NOMO-1 (cell line): Measurements from ENCODE around the gene LCMT1.
A peak's percentile ranks its signal among the peaks of the same experiment; 100 is the strongest.
"Not testable (repeated sequence)": the region's sequence is repeated elsewhere in the genome, so short reads cannot be mapped to it uniquely, and the experiment has no call there.

Experiments used
- DNase-seq, 2 experiments: peaks; one replicate each; lab custom pipeline; 2025; ENCODE audit not compliant: unreplicated experiment in 2 of 2; lab: John Stamatoyannopoulos, UW

Gene LCMT1

DNA sequence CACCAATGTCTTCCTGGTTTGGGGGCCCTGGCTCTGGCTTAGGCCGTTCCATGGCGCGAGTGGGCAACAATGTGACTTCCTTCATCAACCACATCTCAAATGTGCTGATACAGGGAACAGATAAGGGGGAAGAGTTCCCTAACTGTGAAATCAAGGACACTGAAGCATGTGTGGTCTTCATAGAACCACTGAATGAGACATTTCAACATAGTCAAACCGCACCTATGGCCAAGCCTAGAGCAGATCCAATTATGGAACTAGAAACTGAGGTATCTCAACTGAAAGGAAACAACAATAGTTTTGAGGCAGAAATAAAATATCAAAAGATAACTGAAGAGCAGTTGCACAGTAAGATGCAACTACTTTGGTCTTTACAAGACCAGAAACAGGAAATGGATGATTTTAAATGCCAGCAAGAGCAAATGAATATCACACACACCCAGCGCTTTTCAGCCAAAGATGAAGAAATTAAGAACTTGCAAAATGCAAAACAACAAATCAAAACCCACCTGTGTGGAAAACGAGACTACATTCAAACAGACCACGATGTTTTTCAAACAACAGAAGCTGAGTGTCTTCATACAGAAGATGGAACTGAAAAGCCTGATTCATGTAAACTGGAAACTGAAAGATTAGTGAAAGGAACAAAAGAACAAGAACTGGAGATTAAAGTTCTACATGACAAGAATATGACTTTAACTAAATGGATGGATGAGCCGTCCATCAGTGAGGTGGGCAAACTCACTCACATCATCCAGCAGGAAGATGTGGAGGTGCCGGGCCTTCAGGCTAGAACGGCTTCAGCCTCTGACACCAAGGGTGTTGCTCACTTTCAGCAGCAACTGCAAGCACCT is 18.1 kb upstream of the LCMT1 start:
- DNase-seq = peak; percentile 84 to 94

DNA sequence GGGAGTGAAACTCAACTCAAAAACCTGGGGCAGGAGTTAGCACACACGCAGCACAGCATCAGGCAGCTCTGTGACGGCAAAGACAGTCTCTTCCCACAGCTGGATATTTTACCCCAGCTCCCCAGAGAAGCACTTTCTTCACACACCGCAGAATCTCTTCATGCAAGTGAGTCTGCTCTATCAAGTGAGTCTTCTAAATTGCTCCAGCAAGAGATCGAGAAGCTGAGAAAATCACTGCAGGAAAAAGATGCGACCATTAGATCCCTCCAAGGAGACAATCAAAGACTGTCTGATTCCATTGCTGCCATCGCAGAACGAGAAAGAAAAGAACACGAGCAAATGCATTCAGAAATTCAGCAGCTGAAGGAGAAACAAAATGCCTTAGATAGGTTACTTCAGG is 16.9 kb upstream of the LCMT1 start:
- no peak for DNase-seq

DNA sequence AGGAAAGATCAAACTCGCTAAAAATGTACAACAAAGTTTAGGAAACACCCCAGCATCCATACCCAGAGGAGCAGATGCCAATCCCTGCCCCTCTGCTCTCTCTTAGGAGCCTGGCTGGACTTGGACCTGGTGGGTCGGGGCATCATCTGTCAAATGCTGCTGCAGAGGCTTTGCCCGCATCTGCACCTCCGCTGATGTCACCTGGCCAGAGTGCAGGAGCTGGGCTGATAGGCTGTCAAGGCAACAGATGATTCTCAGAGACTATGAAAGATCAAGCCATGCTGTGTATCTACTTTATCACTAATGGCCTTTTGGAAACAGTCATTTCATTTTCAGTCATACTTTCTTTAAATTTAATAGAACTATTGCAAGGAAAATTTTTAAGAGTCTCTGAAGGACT is 15.9 kb upstream of the LCMT1 start:
- no peak for DNase-seq

DNA sequence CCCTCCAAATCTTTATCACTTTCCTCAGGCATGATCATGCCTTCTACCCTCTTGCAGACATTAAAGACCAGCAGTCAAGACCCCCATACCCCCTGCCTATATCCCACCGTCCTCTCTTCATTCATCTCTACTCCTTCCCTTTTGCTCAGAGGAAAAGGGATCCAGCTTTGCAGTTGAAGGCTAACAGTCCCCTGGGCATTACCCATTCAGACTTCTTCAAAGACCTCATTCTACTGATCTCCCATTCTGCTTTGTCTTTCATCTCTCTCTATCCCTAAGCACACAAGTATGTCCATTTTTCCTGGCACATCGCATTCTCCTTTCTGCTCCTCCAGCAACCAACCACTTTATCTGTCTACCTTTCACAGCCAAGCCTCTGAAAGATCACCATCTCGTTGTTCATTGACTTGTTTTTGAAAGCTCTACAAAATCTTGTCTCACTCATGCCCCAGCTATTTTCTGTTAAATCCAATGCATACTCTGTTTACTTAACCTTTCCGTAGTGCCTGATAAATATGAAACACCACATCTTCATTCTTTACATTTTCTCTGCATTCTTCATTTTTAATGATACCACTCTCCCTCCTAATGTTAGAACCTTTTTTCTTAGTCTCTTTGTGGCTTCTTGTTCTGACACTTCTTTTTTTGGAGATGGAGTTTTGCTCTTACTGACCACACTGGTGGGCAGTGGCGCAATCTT is 14.1 kb upstream of the LCMT1 start:
- no peak for DNase-seq

DNA sequence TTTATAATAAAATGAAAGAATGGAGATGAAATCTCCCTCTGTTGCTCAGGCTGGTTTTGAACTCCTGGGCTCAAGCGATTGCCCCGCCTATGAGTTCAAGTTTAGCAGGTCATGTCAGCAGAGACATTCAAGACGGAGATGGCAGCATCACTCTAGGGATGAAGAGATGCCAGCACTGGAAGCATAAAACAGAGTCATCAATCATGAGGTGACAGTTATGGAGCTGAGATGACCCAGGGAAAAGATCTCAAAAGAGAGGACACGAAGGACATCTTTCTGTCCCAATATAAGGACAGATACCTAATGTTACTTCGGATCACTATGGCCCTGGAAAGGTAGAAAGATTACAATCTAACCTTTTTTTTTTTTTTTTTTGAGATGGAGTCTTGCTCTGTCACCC is 11.0 kb upstream of the LCMT1 start:
- DNase-seq = no peak

DNA sequence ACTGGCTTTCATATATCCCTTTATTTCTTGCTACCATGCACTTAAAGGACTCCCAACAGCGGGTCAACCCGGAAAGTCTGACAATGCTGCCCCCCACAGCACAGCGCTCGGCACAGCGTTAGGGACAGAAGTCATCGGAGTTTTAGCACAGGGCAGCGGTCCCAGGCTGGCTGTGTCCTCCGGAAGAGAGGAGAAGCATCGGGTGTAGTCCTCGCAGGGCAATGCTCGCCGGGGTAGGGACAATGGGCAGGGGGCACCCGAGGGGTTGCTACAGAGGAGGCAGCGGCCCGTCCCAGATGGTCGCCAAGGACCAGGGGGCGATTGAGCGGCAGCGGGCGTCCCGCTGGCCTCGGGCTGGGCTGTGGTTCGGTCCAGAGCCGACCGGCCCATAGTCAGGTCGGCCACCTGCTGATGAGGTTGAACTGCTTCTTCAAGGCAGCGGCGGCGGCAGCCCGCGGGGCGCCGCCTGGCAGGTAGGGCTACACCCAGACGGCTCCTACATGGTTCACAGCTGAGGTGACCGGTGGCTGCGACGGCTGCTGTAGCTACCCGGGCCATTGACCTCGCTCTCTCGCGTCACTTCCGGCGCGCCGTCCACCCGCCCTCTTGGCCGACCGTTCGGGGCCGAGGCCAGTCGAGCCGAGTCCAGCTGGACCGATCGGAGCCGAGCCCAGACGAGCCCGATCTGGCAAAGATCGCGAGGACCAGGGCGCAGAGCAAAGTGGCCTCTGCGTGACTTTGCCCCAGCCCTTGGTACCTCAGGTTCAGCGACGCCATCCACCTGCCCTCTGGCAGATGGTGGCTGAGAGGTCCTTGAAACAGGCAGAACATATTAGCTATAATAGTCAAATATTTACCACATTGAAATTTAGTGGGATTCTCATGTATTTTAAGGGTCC is 4.7 kb upstream of the LCMT1 start:
- peak; percentile 67 to 74 for DNase-seq

DNA sequence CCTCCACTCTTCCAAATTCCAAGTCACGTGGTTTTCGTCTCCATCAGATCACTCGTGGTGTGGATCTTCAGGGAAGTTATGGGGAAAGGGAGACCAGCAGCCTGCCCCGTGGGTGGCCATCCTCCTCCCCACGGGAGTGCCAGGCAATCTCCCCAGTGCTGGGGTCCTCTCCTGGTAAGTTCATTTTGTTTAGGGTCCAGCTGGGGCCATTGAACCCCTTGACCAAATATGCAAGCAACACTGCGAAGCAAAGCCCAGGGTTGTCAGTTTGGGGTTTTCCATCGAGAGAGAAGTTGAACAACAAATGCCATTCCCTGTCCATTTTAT is 4.1 kb upstream of the LCMT1 start:
- DNase-seq = no peak

DNA sequence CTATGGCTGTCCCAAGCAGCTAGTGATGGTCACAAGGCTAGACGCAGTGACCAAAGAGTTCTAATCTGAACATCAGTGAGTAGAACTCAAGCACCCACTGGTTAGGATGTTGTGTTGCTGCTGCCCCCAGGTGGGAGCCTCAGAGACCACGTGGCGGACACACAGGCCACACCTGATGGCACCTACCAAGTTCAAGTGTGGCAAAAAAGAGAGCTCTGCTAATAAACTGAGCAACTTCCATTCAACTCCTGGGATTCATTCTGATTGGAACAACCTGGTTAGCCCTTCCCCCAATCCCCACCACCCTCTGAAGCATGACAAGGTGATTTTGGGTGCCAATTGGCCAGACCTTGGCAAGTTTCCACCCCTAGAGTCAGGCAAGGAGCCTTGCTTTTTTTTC is 3.5 kb upstream of the LCMT1 start:
- DNase-seq = no peak

DNA sequence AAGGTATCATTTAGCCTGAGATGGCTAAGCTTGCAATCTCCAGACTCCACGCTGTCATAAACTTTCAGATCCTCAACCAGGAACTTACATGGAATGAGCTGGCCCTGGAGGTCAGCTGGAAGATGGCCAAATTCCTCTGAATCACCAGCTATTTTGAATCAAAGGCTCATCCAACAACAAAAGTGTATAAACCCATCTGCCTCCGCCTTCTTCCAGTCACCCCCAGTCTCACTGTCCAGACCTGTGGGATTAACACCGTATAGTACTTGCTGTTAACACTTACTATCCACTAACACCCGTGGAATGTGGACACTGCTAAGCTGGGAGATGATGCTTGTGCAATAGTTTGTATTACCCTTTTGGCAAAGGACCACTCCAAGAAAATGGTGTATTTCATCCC is 1.9 kb upstream of the LCMT1 start:
- no peak for DNase-seq

DNA sequence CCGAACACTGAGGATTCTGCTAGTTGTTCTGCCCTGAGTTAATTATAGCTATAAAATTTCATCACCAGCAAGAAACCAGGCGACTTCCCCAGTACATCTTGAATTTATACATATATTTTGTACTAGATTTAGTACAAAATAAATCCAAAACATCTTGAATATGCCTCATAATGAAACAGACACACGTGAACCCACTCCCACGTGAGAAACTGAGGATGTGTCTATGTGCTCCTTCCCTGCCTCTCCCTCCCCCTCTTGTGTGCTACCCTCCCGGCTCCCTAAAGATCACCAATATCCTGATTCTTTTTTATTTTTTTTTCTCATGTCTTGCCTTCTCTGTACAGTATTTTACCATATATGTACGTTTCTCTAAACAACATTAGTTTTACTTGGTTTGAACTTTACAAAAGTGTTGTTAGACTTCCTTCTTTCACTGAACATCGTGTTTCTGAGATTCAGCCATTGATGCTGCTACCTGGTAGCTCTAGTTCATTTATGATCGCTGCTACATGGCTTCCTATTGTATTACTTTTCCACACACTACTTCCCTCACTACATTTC is 1.1 kb upstream of the LCMT1 start:
- DNase-seq = peak in 1 of 2 experiments; percentile 57

DNA sequence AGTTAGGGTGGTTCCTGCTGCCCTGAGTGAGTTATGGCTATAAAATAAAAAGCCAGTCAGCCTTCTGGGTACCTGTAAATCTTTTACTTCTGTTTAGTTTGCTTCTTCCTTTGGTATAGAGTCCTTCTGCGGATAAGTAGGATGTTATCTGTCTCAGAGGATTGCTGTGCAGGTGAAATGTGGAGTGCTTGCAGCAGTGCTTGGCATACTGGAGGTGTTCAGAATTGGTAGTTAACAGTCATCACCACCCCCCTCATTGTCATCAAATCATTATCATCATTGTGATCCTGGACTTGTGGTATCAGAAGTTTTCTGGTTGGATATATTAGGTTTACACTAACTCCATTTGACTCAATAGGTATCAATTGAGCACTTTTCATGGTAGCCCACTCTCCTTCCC is 2.6 kb downstream of the LCMT1 start:
- no peak for DNase-seq

DNA sequence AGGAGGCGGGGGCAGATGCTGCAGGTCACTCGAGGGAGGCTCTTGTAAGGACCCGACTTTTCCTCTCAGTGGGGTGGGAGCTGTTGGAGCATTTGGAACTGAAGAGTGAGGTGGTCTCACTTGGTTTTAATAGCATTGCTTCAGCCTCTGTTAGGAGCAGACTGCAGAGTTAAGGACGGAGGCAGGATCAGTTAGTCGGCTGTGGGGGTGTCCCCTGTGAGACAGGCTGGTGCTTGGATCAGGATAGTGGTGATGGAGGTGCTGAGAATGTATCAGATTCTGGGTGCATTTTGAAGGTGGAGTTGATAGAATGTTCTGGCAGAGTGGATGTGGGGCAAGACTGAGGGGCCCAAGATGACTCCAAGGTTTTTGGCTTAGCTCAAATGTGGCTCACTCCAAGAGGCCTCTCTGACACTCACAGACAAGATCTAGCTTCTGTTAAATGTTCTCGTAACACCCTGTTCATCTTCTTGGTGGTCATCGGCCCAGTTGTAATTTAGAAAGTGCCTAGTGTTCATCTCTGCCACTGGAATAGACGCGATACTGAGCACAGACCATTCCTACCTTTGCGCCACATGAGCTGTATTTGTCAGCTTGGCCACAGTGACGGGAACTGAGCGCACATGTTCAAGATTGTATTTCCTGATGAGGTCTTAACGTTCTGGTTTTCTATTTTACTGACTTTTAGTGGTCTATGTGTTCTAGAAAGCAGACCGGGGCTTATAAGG is 7.5 kb downstream of the LCMT1 start:
- no peak for DNase-seq

DNA sequence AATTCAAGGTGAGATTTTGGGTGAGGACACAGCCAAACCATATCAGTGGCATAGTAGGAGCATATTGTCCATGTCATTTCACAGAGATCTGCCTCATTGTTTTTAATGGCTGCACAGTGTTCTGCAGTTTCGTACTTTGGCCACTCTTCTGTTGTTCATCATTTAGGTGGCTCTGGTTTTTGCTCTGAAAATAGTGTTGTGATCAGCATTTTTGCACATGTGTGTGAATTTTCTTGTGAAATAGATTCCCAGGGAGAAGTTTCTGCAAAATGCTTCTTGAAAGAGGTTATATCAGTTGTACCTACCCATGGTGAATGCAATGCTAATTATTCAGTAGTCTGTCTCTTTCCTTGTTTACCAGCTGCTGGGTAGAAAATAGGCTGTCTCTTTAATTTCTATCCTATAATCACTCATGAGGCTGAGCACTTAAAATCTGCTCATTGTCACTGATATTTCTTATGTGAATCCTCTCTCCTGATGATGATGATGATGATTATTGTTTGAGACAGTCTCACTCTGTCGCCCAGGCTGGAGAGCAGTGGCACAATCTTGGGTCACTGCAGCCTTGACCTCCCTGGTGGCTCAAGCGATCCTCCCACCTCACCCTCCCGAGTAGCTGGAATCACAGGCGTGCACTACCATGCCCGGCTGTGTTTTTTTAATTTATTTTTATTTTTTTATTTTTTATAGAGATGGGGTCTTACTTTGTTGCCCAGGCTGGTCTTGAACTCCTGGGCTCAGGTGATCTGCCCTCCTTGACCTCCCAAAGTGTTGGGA is 10.5 kb downstream of the LCMT1 start:
- no peak for DNase-seq

DNA sequence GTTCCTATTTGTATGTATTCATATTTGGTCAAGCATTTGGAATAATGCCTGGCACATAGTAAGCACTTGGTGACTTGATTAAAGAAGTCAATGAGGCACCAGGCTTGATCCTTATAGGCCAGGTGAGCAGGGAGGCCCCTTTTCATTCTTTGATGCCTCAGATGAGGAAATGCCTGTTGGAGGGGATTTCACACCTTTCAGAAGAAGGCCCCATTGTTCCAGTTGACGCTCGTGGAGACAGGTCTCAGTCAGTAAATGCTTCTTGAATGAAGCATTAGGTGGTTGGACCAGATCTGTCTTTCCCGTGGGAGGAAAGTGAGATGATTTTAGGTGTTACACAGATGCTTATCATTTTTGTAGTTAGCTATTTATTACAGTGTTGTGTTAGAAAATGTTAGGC is 13.0 kb downstream of the LCMT1 start:
- DNase-seq = no peak

DNA sequence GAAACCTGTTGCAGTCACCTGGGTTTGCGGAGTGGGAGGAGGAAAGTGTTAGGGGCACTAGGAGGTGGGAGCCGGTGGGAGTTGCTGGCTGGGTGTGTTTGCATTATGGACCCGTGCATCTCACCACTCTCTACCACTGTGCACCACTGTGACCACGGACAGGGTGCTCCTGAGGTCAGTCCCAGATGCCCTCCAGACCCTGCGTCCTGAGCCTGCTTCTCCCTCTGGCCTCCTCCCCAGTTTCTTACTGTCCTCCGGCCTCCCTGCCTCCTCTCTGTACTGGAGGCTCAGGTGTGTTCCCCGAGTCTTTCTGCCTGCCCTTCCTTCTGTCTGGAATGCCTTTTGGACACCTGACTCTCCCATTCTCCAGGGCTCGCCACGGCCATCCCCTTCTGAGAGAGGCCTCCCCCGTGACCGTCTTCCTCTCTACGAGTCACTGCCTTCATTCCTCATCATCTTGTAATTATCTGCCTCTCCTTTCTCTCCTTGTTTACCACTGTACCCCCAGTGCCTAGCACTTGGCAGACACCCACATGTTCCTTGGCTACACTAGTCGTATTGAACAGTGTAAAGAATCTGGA is 14.6 kb downstream of the LCMT1 start:
- not testable (repeated sequence) for DNase-seq

DNA sequence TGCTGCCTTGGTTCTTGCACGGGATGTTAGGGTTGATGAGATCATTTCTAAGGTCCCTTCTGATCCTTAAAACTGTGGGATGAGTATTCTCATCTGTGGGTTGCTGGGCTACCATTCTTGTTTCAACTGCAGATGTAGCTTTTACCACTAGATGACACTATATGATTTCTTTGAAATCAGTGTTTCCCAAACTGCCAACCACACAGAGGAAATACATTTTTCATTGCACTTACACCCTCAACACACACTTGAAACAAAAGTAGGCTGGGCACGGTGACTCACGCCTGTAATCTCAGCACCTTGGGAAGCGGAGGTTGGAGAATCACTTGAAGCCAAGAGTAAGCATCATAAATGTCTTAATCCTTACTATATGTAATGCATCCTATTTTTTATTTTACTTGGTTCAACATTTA is 15.3 kb downstream of the LCMT1 start:
- peak; percentile 14 to 51 for DNase-seq

DNA sequence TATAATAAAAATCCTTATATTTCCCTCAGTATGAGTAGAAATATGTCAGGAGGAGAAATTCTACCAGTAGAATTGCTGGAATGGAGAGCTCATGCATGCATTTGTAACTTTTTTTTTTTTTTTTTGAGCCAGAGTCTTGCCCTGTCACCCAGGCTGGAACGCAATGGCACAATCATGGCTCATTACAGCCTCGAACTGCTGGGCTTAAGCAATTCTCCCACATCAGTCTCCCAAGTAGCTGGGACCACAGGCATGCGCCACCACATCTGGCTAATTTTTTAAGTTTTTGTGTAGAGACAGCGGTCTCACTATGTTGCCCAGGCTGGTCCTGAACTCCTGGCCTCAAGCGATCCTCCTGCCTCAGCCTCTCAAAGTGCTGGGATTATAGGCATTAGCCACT is 21.2 kb downstream of the LCMT1 start:
- not testable (repeated sequence) for DNase-seq

DNA sequence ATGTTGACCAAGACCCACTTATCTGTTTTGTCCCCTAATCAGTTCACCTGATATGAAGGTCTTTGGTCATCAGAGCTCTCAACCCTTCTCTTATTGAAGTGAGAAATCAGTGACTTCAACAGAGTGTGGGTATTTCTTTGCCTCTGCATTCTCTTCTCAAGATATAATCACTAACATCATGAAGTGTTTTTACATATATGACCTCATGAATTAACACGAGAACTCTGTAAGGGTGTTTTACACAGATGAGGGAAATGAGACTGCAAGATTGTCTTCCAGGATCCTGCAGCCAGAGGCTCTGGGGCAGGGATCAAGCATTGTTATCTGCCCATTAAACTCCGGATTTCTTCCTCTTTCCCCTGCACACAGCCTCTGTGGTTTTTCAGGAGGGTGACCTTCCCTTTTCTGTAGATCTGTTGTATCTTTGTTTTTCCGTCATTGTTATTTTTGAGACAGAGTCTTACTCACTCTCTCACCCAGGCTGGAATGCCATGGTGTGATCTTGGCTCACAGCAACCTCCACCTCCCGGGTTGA is 22.7 kb downstream of the LCMT1 start:
- peak; percentile 64 to 74 for DNase-seq

DNA sequence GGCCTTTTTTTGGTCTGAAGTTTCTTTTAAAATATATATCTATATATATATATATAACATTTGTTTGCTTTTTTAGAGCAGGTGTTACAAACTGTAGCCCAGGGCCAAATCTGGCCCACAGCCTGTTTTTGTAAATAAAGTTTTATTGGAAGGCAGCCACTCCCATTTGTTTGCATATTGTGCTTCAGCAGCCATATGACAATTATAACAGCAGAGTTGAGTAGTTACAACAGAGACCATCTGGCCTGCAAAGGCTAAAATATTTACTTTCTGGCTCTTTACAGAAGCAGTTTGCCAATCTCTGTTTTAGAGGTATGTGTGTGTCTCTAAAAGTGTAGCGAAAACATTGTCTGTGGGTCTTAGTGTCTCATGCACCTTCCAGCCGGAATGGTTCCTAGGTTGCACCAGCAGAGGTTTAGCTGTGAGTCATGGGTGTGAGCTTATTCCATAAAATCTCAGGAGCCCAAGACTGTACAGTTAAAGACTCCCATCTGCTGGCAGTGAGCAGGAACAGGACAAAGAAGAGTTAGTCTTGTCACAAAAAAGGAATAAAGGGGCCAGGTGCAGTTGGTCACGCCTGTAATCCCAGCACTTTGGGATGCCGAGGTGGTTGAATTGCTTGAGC is 23.8 kb downstream of the LCMT1 start:
- no peak for DNase-seq
